Endodermal cell (in vitro differentiated cells): Measurements from ENCODE around the gene SRCAP. TPM values are rescaled to one million over a fixed set of nuclear protein-coding genes. Genes with fewer than 3 reads are reported as not detected.

Experiments
- DNase-seq: peaks from one replicate; pipeline ENCODE4 v3.0.0-alpha.2; 2017
- H3K27ac ChIP-seq: 2 replicates; pipeline ENCODE4 v1.5.1; 2013; ENCODE audit warnings: mild to moderate bottlenecking, low read depth, low read length, moderate library complexity
- H3K27me3 ChIP-seq: 2 replicates; pipeline ENCODE4 v1.6.1; 2013; ENCODE audit warnings: mild to moderate bottlenecking, low read length, moderate library complexity; ENCODE audit not compliant: insufficient read depth, control insufficient read depth, poor library complexity, severe bottlenecking
- H3K36me3 ChIP-seq: 2 replicates; pipeline ENCODE4 v1.7.0; 2013; ENCODE audit warnings: mild to moderate bottlenecking, low read length, moderate library complexity; ENCODE audit not compliant: control insufficient read depth, insufficient read depth
- H3K4me1 ChIP-seq: one replicate; pipeline ENCODE4 v1.7.0; 2013; ENCODE audit warnings: low read length; ENCODE audit not compliant: control insufficient read depth, insufficient read depth
- H3K4me3 ChIP-seq: 2 replicates; pipeline ENCODE4 v1.5.1; 2013; ENCODE audit warnings: mild to moderate bottlenecking, low read length, moderate library complexity
- H3K9ac ChIP-seq: 2 replicates; pipeline ENCODE4 v1.6.1; 2013; ENCODE audit warnings: mild to moderate bottlenecking, low read length, moderate library complexity; ENCODE audit not compliant: poor library complexity, severe bottlenecking; ENCODE audit errors: extremely low read depth
- H3K9me3 ChIP-seq: 2 replicates; pipeline ENCODE4 v1.6.1; 2013; ENCODE audit warnings: mild to moderate bottlenecking, low read length, moderate library complexity; ENCODE audit not compliant: control insufficient read depth
- H3K27ac Mint-ChIP-seq: 2 replicates; pipeline ENCODE4 v1.8.0; 2020; ENCODE audit warnings: mixed read lengths
- H3K27me3 Mint-ChIP-seq: 2 replicates; pipeline ENCODE4 v1.8.0; 2021; ENCODE audit warnings: mild to moderate bottlenecking, mixed read lengths; ENCODE audit not compliant: insufficient read depth
- H3K36me3 Mint-ChIP-seq: 2 replicates; pipeline ENCODE4 v1.8.0; 2020; ENCODE audit warnings: low read depth, mixed read lengths
- H3K4me1 Mint-ChIP-seq: 2 replicates; pipeline ENCODE4 v1.8.0; 2020; ENCODE audit warnings: mixed read lengths
- H3K4me3 Mint-ChIP-seq: 2 replicates; pipeline ENCODE4 v1.8.0; 2020; ENCODE audit warnings: mild to moderate bottlenecking, moderate library complexity, mixed read lengths
- H3K9me3 Mint-ChIP-seq: 2 replicates; pipeline ENCODE4 v1.8.0; 2020; ENCODE audit warnings: mild to moderate bottlenecking, mixed read lengths
- CTCF ChIP-seq: fragments of 200-600 bp; sonication (generic); conservative IDR thresholded peaks from 2 replicates; pipeline ENCODE4 v1.5.0; 2021; ENCODE audit warnings: antibody characterized with exemption, mild to moderate bottlenecking
- WGBS, 2 experiments: methylation state at CpG; one replicate each; pipeline versions ENCODE4 v1.1.5 to v1.1.7; 2013; ENCODE audit warnings: missing lambda C conversion rate in 2 of 2, mixed read lengths in 1 of 2; ENCODE audit not compliant: insufficient coverage in 1 of 2, insufficient read length in 1 of 2; 5-methylcytosine and 5-hydroxymethylcytosine counted together
- total RNA-seq, 2 donors: library from RNA; stranded (reverse); fragmentation: NEBNext Ultra II Directional in 1 of 2; extraction: Animal tissue kit (Norgen Biotek cat#: 25700) in 1 of 2; gene quantifications; 2 replicates in 1 of 2; 3 replicates in 1 of 2; pipeline ENCODE4 v1.2.1, GENCODE V29; 2021

Gene SRCAP
- total RNA-seq, 2 donors from 2014 or later, result 57.7 to 66.9 TPM

GRCh38 chr16:30659507-30660423 is 39.2 kb upstream of the SRCAP start:
- Mint-ChIP-seq H3K36me3 (peaks cover 47% of the 10 kb centered on the region), H3K27ac (no peak overlapping the region), H3K27me3 (peaks cover 25% of the 10 kb centered on the region), H3K9me3 (no peaks in the 10 kb centered on the region), H3K4me1 (peaks cover 13% of the 10 kb centered on the region), H3K4me3 (peak overlapping the region; percentile 65)
- peak; percentile 51 for DNase-seq
- WGBS, 2 experiments, result 11 to 65% methylated on average over 4 to 84 of the region's 84 CpGs
- Histone ChIP-seq H3K27ac (peak overlapping the region; percentile 87), H3K36me3 (peaks cover 51% of the 10 kb centered on the region), H3K4me1 (peaks cover 6% of the 10 kb centered on the region), H3K9me3 (no peaks in the 10 kb centered on the region), H3K27me3 (no peaks in the 10 kb centered on the region), H3K4me3 (peak overlapping the region; percentile 93), H3K9ac (peak overlapping the region; percentile 88)
- TF ChIP-seq CTCF, result no peak

GRCh38 chr16:30660424-30661261 is 38.3 kb upstream of the SRCAP start:
- Mint-ChIP-seq H3K27ac (no peak overlapping the region), H3K36me3 (peaks cover 50% of the 10 kb centered on the region), H3K27me3 (peaks cover 33% of the 10 kb centered on the region), H3K4me1 (peaks cover 13% of the 10 kb centered on the region), H3K9me3 (no peaks in the 10 kb centered on the region), H3K4me3 (peak overlapping the region; percentile 65)
- 90 to 91% methylated on average over 17 to 21 of the region's 21 CpGs for WGBS, 2 experiments
- DNase-seq, result no peak
- peaks cover 6% of the 10 kb centered on the region for H3K4me1 ChIP-seq
- peak overlapping the region; percentile 75 for H3K9ac ChIP-seq
- H3K27ac ChIP-seq, result no peak overlapping the region
- no peaks in the 10 kb centered on the region for H3K9me3 ChIP-seq
- peaks cover 52% of the 10 kb centered on the region for H3K36me3 ChIP-seq
- no peaks in the 10 kb centered on the region for H3K27me3 ChIP-seq
- H3K4me3 ChIP-seq, result peak overlapping the region; percentile 93
- no peak for TF ChIP-seq CTCF

GRCh38 chr16:30662449-30662848 is 36.5 kb upstream of the SRCAP start:
- DNase-seq, result no peak
- peaks cover 64% of the 10 kb centered on the region for H3K36me3 ChIP-seq
- 97 to 98% methylated on average over 15 to 17 of the region's 17 CpGs for WGBS, 2 experiments
- H3K27me3 ChIP-seq, result no peaks in the 10 kb centered on the region
- H3K9ac ChIP-seq, result no peak overlapping the region
- H3K4me3 Mint-ChIP-seq, result no peak overlapping the region
- peaks cover 49% of the 10 kb centered on the region for H3K27me3 Mint-ChIP-seq
- peaks cover 9% of the 10 kb centered on the region for H3K4me1 Mint-ChIP-seq
- no peak for TF ChIP-seq CTCF
- no peak overlapping the region for H3K27ac Mint-ChIP-seq
- H3K9me3 ChIP-seq, result no peaks in the 10 kb centered on the region
- H3K36me3 Mint-ChIP-seq, result peaks cover 58% of the 10 kb centered on the region
- no peak overlapping the region for H3K27ac ChIP-seq
- no peaks in the 10 kb centered on the region for H3K9me3 Mint-ChIP-seq
- no peak overlapping the region for H3K4me3 ChIP-seq
- H3K4me1 ChIP-seq, result peaks cover 6% of the 10 kb centered on the region
